GM21528 (cell line): ENCODE data around the gene OR1F1.
"Not testable (repeated sequence)": the region's sequence is repeated elsewhere in the genome, so short reads cannot be mapped to it uniquely, and the experiment has no call there.

Source experiments
- ATAC-seq: cut with Tn5 transposase; IDR thresholded peaks from one replicate; pipeline ENCODE4 v1.9.1; 2021; ENCODE audit warnings: mild to moderate bottlenecking, moderate library complexity; ENCODE audit not compliant: unreplicated experiment, low FRiP score

The OR1F1 gene

GRCh38 chr16:3171855-3172593 is 16.0 kb upstream of the OR1F1 start:
- ATAC-seq, result no peak

- no peak for ATAC-seq
These were observed 13.9 kb upstream of the OR1F1 start for GRCh38 chr16:3173892-3174617.

- ATAC-seq, result no peak
These were observed 13.3 kb upstream of the OR1F1 start for GRCh38 chr16:3174618-3175148.

- no peak for ATAC-seq
These were observed 12.6 kb upstream of the OR1F1 start for GRCh38 chr16:3175157-3176093.

DNA sequence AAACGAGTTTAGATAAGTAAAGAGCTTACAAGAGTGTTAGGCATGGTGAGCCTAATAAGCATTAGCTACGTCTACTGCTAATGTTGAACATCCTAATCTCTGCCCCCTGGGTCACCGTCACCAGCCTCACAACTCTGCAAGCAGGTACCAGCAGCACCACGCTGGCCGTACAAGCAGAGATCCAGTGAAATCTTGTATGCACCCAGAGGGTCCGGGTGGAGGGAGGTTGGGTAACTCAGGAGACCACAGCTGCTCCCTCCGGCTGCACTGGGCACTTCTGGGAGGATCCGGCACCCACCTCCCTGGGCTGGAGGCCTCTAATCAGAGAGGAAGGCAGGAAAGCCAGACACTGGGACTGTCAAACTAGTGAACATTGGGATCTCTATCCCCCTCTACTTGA is 8.4 kb upstream of the OR1F1 start:
- ATAC-seq, result no peak

- no peak for ATAC-seq
These were observed 7.5 kb upstream of the OR1F1 start for GRCh38 chr16:3180445-3180878.

DNA sequence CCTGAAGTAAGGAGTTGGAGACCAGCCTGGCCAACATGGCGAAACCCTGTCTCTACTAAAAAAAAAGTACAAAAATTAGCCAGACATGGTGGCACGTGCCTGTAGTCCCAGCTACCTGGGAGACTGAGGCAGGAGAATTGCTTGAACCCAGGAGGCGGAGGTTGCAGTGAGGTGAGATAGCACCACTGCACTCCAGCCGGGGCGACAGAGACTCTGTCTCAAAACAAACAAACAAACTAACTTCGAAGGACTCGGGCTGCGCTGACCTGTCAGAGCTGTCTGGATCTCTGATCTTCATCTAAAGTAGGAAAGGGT is 5.8 kb upstream of the OR1F1 start:
- not testable (repeated sequence) for ATAC-seq

DNA sequence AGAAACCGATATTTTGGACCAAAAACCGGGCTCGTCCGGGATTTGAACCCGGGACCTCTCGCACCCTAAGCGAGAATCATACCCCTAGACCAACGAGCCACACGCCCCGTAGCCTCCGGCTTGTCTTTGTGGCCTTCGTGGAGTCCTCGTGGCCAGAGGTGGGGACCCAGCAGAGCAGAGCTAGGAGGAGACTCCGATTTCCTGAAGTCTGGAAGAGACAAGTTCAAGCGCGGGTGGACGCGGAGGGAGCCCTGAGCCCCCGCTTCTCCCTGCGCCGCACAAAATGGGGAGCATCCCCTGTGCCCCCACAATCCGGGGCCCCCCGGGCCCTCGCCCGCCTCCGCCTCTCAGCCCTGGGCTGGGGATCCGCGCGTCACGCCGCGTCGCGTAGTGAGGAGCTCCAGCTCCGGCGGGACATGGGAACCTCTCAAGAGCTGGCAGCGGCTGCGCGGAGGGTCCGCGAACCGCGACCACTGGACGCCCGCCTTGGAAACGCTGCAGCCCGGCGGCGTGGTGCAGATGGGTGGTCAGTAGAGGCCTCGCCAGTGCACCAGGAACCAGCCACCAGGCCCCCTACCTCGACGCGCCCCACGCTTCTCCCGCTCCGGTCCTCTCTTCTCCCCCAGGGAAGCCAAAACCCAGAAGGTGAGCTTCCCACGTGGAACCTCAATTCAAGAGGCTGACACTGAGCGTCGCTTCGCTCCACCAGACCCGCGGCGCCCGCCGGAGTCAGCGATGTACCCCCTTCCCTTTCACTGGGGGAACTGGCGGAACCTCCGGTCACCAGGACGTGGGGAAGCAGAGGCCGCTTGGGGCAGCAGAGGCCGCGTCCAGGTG is 5.2 kb upstream of the OR1F1 start:
- ATAC-seq, result no peak

DNA sequence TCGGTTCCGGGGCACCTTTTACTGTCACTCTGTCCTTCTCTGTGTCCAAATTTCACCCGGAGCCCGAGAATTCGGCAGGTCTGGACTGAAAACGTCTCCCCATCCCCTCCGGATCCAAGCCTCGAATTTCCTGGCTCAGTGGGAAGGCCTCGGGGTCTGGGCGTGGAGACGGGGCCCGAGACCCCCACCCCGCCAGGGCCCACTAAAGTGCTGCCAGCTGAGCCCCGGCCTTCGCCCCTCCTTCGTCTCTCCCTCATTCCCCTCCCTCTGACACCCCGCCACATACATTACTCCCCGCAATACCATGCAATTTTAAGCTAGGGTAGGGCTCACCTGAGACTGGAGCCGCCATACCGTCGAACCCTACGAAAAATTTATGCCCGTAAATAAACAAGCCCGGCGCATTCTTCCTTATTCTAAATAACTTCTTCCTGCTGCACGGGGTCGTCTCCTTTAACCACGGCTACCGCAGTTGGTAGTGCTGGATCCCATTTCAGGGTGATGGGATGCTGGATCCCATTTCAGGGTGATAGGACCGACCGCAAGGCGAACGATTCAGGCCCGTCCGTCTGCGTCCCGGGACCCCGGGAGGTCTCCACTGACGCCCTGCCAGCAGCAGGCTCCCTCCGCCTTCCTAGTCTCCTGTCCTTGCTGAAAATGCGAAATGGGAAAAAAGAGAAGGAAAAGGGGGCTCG is 4.4 kb upstream of the OR1F1 start:
- no peak for ATAC-seq

GRCh38 chr16:3186946-3187690 is 886 bp upstream of the OR1F1 start:
- ATAC-seq, result no peak

- no peak for ATAC-seq
These were observed 596 bp downstream of the OR1F1 start for GRCh38 chr16:3188675-3188924.

DNA sequence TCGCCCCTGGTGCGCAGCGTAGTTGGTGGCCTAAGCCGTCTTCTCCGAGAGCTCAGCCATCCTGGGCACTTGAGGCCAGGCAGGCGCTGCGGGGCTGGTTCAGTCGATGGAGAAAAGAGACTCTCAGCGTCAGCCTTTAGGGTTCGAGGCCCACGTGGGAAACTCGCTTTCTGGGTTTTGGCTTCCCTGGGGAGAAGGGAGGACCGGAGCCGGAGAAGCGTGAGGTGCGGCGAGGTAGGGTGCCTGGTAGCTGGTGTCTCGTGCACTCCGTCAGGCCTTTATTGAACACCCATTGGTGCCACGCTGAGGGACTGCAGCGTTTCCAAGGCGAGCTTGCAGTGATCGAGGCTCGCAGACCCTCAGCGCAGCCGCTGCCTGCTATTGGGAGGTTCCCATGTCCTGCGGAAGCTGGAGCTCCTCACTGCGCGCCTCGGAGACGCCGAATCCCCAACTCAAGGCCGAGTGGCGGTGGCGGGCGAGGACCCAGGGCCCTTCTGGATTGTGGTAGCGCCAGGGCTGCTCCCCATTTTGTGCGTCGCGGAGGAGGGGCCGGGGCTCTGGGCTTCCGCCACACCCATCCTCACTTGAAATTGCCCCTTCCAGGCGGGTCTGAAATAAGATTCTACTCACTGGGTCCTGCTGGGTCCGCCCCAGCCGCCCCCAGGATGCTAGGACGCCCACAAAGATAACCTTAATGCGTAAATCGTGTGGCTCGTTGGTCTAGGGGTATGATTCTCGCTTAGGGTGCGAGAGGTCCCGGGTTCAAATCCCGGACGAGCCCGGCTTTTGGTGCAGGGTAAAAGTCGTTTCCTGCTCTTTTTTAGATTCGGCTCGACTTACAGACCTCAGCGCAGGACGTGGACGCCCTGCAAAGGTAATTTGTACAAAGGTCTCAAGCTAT is 1.2 kb downstream of the OR1F1 start:
- ATAC-seq, result no peak

DNA sequence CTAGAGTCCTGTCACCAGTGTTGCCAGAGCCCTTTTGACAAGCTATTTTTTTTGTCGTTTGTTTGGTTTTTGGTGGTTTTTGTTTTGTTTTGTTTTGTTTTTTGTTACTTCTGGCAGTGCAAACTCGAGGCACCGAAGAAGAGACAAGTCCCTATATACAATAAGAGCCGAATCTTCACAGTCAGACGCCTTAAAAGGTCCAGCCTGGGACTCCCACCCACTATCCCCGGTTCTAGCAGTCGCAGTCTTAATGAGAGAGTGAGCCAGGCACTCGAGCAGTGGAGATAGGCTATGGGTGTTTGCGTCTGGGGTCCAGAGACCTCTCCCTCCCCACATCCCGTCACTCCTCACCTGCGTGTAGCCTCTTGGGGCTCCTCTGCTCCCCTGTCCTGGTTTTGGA is 1.9 kb downstream of the OR1F1 start:
- no peak for ATAC-seq

DNA sequence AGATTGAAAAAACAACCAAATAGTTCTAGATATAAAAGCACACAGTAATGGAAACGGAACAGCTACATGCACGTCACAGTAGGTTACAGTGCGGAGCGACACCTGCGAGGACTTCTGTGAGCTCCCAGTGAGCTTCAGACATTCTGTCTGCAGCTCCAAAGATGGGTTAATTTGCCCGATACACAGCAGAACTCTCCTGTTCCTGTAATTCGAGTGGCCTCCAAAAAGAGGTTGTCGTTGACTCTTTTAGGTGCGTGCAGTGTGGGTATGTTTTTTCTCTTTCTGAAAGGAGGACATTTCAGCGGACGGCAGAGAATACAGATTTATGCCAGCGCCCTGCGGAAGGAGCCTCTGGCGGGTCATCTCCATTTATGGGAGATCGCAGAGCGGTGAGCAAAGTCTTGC is 2.9 kb downstream of the OR1F1 start:
- ATAC-seq, result no peak

GRCh38 chr16:3192476-3193019 is 4.5 kb downstream of the OR1F1 start:
- ATAC-seq, result no peak

DNA sequence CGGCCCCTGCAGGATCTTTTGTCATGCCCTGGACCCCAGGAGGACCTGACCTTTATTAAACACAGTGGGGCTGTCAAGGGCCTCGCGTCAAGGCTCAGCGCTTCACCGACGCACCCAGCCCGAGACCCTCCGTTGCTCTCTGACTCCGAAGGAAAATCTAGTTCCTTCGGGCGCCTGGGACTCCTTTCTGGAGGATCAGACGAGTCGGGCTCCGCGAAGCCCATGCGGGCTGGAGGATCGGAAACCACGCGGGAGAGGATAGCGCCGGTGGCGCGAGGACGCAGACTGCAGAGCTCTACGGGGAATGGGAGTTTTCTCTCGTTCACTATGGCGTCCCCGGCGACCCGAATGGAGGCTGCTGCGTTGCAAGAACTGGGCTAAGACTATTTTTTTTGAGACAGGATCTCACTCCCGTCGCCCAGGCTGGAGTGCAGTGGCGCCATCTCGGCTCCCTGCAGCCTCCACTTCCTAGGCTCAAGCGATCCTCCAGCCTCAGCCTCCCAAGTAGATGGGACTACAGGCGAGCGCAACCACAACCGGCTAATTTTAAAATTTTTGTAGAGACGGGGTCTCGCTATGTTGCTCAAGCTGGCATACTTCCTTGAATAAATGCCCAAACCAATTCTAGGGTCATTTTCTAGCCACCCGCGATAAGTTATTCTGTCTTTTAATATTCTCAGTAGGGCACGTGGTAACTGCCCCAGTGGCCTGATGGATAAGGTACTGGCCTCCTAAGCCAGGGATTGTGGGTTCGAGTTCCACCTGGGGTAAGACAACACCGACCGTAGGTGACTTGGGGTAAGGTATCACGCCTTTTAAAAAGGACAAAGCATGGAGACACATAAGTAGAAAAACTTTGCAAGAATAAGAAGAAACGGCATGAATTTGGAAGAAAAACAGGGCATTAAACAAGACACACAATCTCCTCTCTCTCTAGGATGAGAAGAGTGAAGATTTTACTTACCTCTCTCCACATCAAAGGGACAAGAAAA is 5.5 kb downstream of the OR1F1 start:
- no peak for ATAC-seq

DNA sequence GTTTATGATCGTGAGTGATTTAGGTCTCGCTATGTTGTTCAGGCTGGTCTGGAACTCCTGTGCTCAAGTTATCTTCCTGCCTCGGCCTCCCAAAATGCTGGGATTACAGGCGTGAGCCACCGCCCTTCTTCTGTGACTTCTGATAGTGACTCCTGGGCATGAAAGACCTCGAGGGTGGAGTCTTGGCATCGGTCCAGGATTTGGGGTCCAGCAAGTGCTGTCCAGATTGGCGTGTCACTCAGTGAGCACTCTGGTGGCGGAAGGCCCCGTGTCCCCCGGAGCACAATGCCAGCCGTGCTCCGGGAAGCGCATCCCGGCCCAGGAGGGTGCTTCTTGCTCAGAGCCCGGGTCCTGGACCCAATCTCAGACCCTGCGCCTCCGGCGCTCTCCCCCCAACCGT is 6.8 kb downstream of the OR1F1 start:
- no peak for ATAC-seq
